Thyroid gland (tissue), 4 donors: ENCODE results near the gene CCT4. TPM values are rescaled to one million over a fixed set of nuclear protein-coding genes. Genes with fewer than 3 reads are reported as not detected.

Experiments used
- DNase-seq, 2 donors: peaks; one replicate each; pipeline ENCODE4 v3.0.0-alpha.2; 2019
- H3K27ac ChIP-seq, 3 donors: fragments of 200-600 bp; sonication (generic); 1 replicate in 2 of 3; 2 replicates in 1 of 3; pipeline ENCODE4 v1.5.1; 2016 to 2019; ENCODE audit warnings: mild to moderate bottlenecking in 1 of 3, moderate library complexity in 1 of 3
- H3K27me3 ChIP-seq: fragments of 200-600 bp; sonication (generic); one replicate; pipeline ENCODE4 v1.5.1; 2019
- H3K36me3 ChIP-seq, 2 donors: fragments of 200-600 bp; sonication (generic); one replicate each; pipeline ENCODE4 v1.5.1; 2016 to 2019
- H3K4me1 ChIP-seq, 2 donors: fragments of 200-600 bp; sonication (generic); one replicate each; pipeline ENCODE4 v1.5.1; 2017 to 2019
- H3K4me3 ChIP-seq, 3 donors: fragments of 200-600 bp; sonication (generic); replicated peaks in 1 of 3; 1 replicate in 2 of 3; 2 replicates in 1 of 3; pipeline ENCODE4 v1.5.1; 2016; ENCODE audit warnings: mild to moderate bottlenecking in 1 of 3
- H3K9me3 ChIP-seq: fragments of 200-600 bp; sonication (generic); one replicate; pipeline ENCODE4 v1.5.1; 2017
- CTCF ChIP-seq, 6 experiments: fragments of 200-600 bp in 3 of 6; fragments of 450-650 bp in 3 of 6; sonication (generic) in 3 of 6; IDR thresholded peaks; one replicate each; pipeline ENCODE4 v1.5.1; 2016 to 2019; ENCODE audit warnings: antibody characterized with exemption in 6 of 6, mild to moderate bottlenecking in 2 of 6, inconsistent platforms in 1 of 6, moderate library complexity in 1 of 6
- POLR2A ChIP-seq, 2 donors: fragments of 450-650 bp; IDR thresholded peaks; one replicate each; pipeline ENCODE4 v1.6.1; 2017; ENCODE audit warnings: antibody characterized with exemption in 2 of 2, mild to moderate bottlenecking in 2 of 2, moderate library complexity in 1 of 2
- WGBS, 2 donors: methylation state at CpG; one replicate each; pipeline ENCODE4 v1.1.5; 2017; 5-methylcytosine and 5-hydroxymethylcytosine counted together
- intact Hi-C: fragments of 100-400 bp; cut with DNase I; formaldehyde crosslinking; loops from one replicate; pipeline ENCODE4 v1.15.1; 2023
- total RNA-seq, 4 donors: library from RNA; depleted of rRNA; stranded (reverse); fragments of >200 nt; gene quantifications; one replicate each; pipeline ENCODE4 v1.2.3, GENCODE V29; 2016

CCT4 gene
- total RNA-seq: 10 to 100 TPM; 84.4 to 96.5 (median 88.7) TPM

- 1 to 2% methylated on average over 50 to 51 of the region's 74 CpGs for WGBS, 2 donors
- intact Hi-C loops: no loop called here
- DNase-seq: peak; percentile 86
- Histone ChIP-seq H3K27ac (peak within 1 kb of the TSS; percentile 87 to 99 (median 94)), H3K27me3 (no peaks in the 10 kb centered on the region), H3K36me3 (peaks cover 0 to 10% of the 10 kb centered on the region in 2 donors), H3K9me3 (no peaks in the 10 kb centered on the region), H3K4me3 (peak within 1 kb of the TSS; percentile 35 to 95 (median 76)), H3K4me1 (peaks cover 0 to 13% of the 10 kb centered on the region in 2 donors)
- TF ChIP-seq POLR2A (IDR thresholded peaks at IDR 0.05) (peak; percentile 48 to 87), CTCF (IDR thresholded peaks at IDR 0.05) (peak in 2 of 6 experiments; percentile 8 to 23)
These were observed at the start of gene CCT4 for GRCh38 chr2:61888267-61889055. CCT4 (minus strand) TSS chr2:61888656; CDS start chr2:61888507, 149 bp downstream.

- WGBS, 2 donors: 76 to 77% methylated on average over 5 of the region's 5 CpGs
- H3K36me3 ChIP-seq: no peaks in the 10 kb centered on the region
- H3K27ac ChIP-seq: peak overlapping the region in 1 of 3 donors; percentile 17
- H3K9me3 ChIP-seq: no peaks in the 10 kb centered on the region
- H3K27me3 ChIP-seq: no peaks in the 10 kb centered on the region
- H3K4me1 ChIP-seq: peaks cover 15 to 19% of the 10 kb centered on the region in 2 donors
- DNase-seq: no peak
- no peak overlapping the region for H3K4me3 ChIP-seq
- TF ChIP-seq POLR2A (IDR thresholded peaks at IDR 0.05): no peak
- no peak for TF ChIP-seq CTCF (IDR thresholded peaks at IDR 0.05)
- intact Hi-C loops: no loop called here
These were observed 49.4 kb upstream of the CCT4 start for GRCh38 chr2:61937886-61938285.

GRCh38 chr2:61937098-61937497 is 48.6 kb upstream of the CCT4 start:
- Histone ChIP-seq H3K27me3 (no peaks in the 10 kb centered on the region), H3K36me3 (no peaks in the 10 kb centered on the region), H3K9me3 (no peaks in the 10 kb centered on the region), H3K4me3 (no peak overlapping the region), H3K4me1 (peaks cover 15 to 19% of the 10 kb centered on the region in 2 donors), H3K27ac (no peak overlapping the region)
- no peak for DNase-seq
- WGBS, 2 donors: 90 to 93% methylated on average over 3 of the region's 3 CpGs
- intact Hi-C loops: no loop called here
- TF ChIP-seq CTCF (IDR thresholded peaks at IDR 0.05) (no peak), POLR2A (IDR thresholded peaks at IDR 0.05) (no peak)

- Histone ChIP-seq H3K9me3 (no peaks in the 10 kb centered on the region), H3K27ac (no peak overlapping the region), H3K4me1 (peaks cover 3 to 7% of the 10 kb centered on the region in 2 donors), H3K36me3 (no peaks in the 10 kb centered on the region), H3K4me3 (no peak overlapping the region), H3K27me3 (no peaks in the 10 kb centered on the region)
- intact Hi-C loops: no loop called here
- no peak for DNase-seq
- WGBS, 2 donors: 55 to 72% methylated on average over 5 of the region's 5 CpGs
- TF ChIP-seq CTCF (IDR thresholded peaks at IDR 0.05) (no peak), POLR2A (IDR thresholded peaks at IDR 0.05) (no peak)
These were observed 40.5 kb upstream of the CCT4 start for GRCh38 chr2:61928826-61929461.
